K562 (cell line): ENCODE results near the gene AURKB. TPM values are rescaled to one million over a fixed set of nuclear protein-coding genes. Genes with fewer than 3 reads are reported as not detected.

Experiments
- ATF6 ChIP-seq: sonication (generic); formaldehyde crosslinking; IDR thresholded peaks from 2 replicates; pipeline ENCODE4 v1.4.0; 2020; ENCODE audit warnings: mild to moderate bottlenecking, missing genetic modification reagents
- CTBP1 ChIP-seq: fragments of 450-650 bp; IDR thresholded peaks from 2 replicates; pipeline ENCODE4 v1.6.1; 2016; ENCODE audit warnings: borderline replicate concordance
- HMGXB4 ChIP-seq: sonication (generic); formaldehyde crosslinking; IDR thresholded peaks from 2 replicates; pipeline ENCODE4 v1.8.1; 2023; ENCODE audit warnings: mild to moderate bottlenecking, missing genetic modification reagents
- MECOM ChIP-seq: fragments of 250-450 bp; sonication (Bioruptor Pico); IDR thresholded peaks from 2 replicates; pipeline ENCODE4 v1.8.0; 2022; ENCODE audit warnings: inconsistent platforms
- NBN ChIP-seq: fragments of 450-650 bp; IDR thresholded peaks from 2 replicates; pipeline ENCODE4 v1.6.1; 2016; ENCODE audit warnings: low read depth, mild to moderate bottlenecking
- NR2C2 ChIP-seq, 2 experiments: fragments of 200-800 bp in 1 of 2; sonication (Bioruptor generic) in 1 of 2; sonication (generic) in 1 of 2; formaldehyde crosslinking in 1 of 2; IDR thresholded peaks; 2 replicates each; pipeline versions ENCODE4 v1.6.1 to v1.8.0; 2016 to 2022; ENCODE audit warnings: mild to moderate bottlenecking in 1 of 2, missing compliant biosample characterization in 1 of 2, missing genetic modification characterization in 1 of 2, missing genetic modification reagents in 1 of 2
- PBX2 ChIP-seq, 2 experiments: IDR thresholded peaks in 1 of 2; conservative IDR thresholded peaks in 1 of 2; 2 replicates each; pipeline ENCODE4 v1.6.1; 2016; ENCODE audit warnings: low read depth in 2 of 2, mild to moderate bottlenecking in 1 of 2, missing compliant biosample characterization in 1 of 2, missing genetic modification characterization in 1 of 2, moderate library complexity in 1 of 2
- XRCC4 ChIP-seq: IDR thresholded peaks from one replicate; pipeline ENCODE4 v1.6.1; 2011; ENCODE audit not compliant: insufficient read depth, insufficient read length; ENCODE audit errors: extremely low read depth
- ZNF384 ChIP-seq: IDR thresholded peaks from 2 replicates; pipeline ENCODE4 v1.6.1; 2012; ENCODE audit warnings: low read depth, low read length, improper control_type of control experiment
- ZNF444 ChIP-seq: fragments of 250-450 bp; sonication (Bioruptor Pico); IDR thresholded peaks from 2 replicates; pipeline ENCODE4 v1.4.0; 2020; ENCODE audit warnings: mild to moderate bottlenecking, moderate library complexity
- polyA plus RNA-seq, 8 experiments: library from polyadenylated mRNA; depleted of rRNA in 4 of 8; stranded (reverse) in 5 of 8; unstranded in 3 of 8; fragments of >200 nt; fragmentation: Nextera tagmentation in 2 of 8; fragmentation: Illumina TruSeq in 1 of 8; extraction: Ambion mirVana in 2 of 8; extraction: Trizol in 1 of 8; gene quantifications; 2 replicates each; pipeline versions ENCODE4 v1.2.1 to v1.2.3, GENCODE V29; 2011 to 2014; ENCODE audit warnings: inconsistent platforms in 1 of 8, missing spikeins in 1 of 8
- total RNA-seq, 7 experiments: library from RNA; depleted of rRNA in 6 of 7; stranded (reverse); fragments of >200 nt in 6 of 7; fragmentation: Illumina TruSeq in 2 of 7; extraction: Trizol in 2 of 7; gene quantifications; 2 replicates each; pipeline versions ENCODE4 v1.2.1 to v1.2.3, GENCODE V29; 2011 to 2021; ENCODE audit warnings: low replicate concordance in 1 of 7

AURKB gene
- total and polyA plus RNA-seq, 9 of the 15 experiments (the other 6 are each of a cell fraction or from before 2014, with no cell fraction given): 27.2 to 114 (median 74.8) TPM

GRCh38 chr17:8156246-8156992, 54.0 kb downstream of the AURKB start (continued):
- TF ChIP-seq HMGXB4 (CRISPR knock-in tag) (no peak), NBN (no peak), MECOM (CRISPR knock-in tag) (no peak), ZNF444 (CRISPR knock-in tag) (no peak), NR2C2 (CRISPR knock-in tag; IDR thresholded peaks at IDR 0.05) (peak; percentile 70), NR2C2 (tag; IDR thresholded peaks at IDR 0.05) (peak; percentile 97), ATF6 (CRISPR knock-in tag) (no peak), XRCC4 (no peak), PBX2 (CRISPR knock-in tag; IDR thresholded peaks at IDR 0.05; ENCODE audit: low read depth) (no peak), PBX2 (tag; conservative IDR thresholded peaks at IDR 0.05; ENCODE audit: low read depth) (peak; percentile 85), ZNF384 (no peak), CTBP1 (0 out of 2 replicates have a peak, but pooled peaks have one; percentile 18)
